Colon (tissue), 2 donors: Measurements from ENCODE around the gene CEP63.

Experiments
- FAIRE-seq: peaks from 2 replicates; lab custom pipeline; 2012; peaks lifted over from hg19 to GRCh38; lab: Jason Lieb, UNC
- donor health status: control.
- donor health status: control.

CEP63 gene

GRCh38 chr3:134468519-134468918 is 17.3 kb upstream of the CEP63 start:
- FAIRE-seq, result no peak

GRCh38 chr3:134471521-134472193 is 14.2 kb upstream of the CEP63 start:
- no peak for FAIRE-seq

DNA sequence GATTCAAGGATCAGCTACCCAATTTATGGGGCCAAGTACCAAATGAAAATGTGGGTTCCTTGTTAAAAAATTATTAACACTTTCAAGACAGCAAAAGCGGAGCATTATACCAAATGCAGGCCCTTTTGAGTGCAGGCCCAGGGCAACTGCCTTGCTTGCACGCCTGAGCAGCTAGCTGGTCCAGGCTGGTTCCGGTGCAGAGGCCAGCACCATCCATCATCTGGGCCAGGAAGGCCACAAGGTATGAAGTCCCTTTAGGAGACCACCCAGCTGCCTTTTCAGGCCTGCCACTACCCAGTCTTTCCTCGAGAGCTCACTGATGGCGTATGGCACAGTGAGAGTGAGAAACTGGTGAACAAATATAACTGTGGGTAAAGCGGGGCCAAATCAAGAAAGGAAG is 13.0 kb upstream of the CEP63 start:
- no peak for FAIRE-seq

- peak; percentile 86 for FAIRE-seq
Observed at GRCh38 chr3:134473868-134474546, 11.8 kb upstream of the CEP63 start.

GRCh38 chr3:134474956-134475355 is 10.9 kb upstream of the CEP63 start:
- FAIRE-seq, result no peak

DNA sequence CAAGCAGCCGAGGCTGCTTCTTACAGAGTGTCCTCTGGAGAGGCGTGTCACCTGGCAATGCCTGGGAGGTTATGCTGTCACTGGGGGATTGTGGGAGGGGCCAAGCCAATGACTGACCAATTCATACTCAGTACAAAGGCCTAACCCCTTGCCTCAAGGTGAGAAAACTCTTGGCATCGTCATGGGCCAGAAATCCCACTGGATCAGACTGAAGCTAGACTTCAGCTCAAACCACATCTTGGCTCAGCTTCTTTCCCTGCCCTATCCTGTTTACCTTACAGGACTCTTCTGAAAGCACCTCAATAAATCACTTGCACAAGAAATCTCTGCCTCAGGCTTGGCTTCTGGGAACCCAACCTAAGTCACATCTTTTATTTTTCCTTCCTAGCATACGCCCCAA is 9.6 kb upstream of the CEP63 start:
- no peak for FAIRE-seq

GRCh38 chr3:134477002-134477401 is 8.9 kb upstream of the CEP63 start:
- no peak for FAIRE-seq

- no peak for FAIRE-seq
Observed at GRCh38 chr3:134477938-134478337, 7.9 kb upstream of the CEP63 start.

- no peak for FAIRE-seq
Observed at GRCh38 chr3:134480546-134480945, 5.3 kb upstream of the CEP63 start.

GRCh38 chr3:134481166-134481565 is 4.7 kb upstream of the CEP63 start:
- no peak for FAIRE-seq

- FAIRE-seq, result no peak
Observed at GRCh38 chr3:134482622-134483021, 3.2 kb upstream of the CEP63 start.

- no peak for FAIRE-seq
Observed at GRCh38 chr3:134483195-134483900, 2.5 kb upstream of the CEP63 start.

GRCh38 chr3:134485075-134485717 is 661 bp upstream of the CEP63 start:
- no peak for FAIRE-seq

- no peak for FAIRE-seq
Observed at GRCh38 chr3:134486577-134487041, 752 bp downstream of the CEP63 start.

- FAIRE-seq, result no peak
Observed at GRCh38 chr3:134487406-134487805, 1.5 kb downstream of the CEP63 start.

GRCh38 chr3:134494495-134494894 is 8.6 kb downstream of the CEP63 start:
- FAIRE-seq, result no peak

- no peak for FAIRE-seq
Observed at GRCh38 chr3:134495980-134496379, 10.1 kb downstream of the CEP63 start.

GRCh38 chr3:134496471-134497071 is 10.7 kb downstream of the CEP63 start:
- FAIRE-seq, result no peak

DNA sequence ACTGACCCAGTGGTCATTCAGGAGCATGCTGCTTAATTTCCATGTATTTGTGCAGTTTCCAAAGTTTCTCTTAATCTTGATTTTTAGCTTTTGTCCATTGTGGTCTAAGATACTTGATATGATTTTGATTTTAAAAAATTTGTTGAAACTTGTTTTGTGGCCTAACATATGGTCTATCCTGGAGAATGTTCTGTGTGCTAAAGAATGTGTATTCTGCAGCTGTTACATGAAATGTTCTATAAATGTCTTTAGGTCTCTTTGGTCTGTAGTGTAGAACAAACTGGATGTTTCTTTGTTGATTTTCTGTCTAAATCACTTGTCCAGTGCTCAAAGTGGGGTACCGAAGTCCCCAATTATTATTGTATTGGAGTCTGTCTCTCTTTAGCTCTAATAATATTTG is 17.4 kb downstream of the CEP63 start:
- FAIRE-seq, result no peak

DNA sequence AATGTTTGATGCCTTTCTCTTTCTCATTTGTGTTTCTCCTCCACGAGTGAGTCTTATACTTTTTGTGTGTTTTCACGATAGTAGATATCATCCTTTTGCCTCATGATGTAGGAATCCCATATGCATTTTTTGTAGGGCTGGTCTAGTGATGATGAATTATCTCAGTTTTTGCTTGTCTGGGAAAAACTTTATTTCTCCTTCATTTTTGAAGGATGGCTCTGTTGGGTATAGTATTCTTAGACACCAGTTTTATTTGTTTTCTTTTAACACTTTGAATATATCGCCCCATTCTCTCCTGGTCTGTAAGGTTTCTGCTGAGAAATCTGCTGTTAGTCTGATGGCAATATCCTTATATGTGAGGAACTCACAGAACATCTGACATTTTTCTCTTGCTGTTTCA is 18.3 kb downstream of the CEP63 start:
- no peak for FAIRE-seq

- FAIRE-seq, result no peak
Observed at GRCh38 chr3:134505485-134505884, 19.6 kb downstream of the CEP63 start.

GRCh38 chr3:134511500-134511899 is 25.6 kb downstream of the CEP63 start:
- no peak for FAIRE-seq
